ENCODE results near the gene CDK19.

DNA sequence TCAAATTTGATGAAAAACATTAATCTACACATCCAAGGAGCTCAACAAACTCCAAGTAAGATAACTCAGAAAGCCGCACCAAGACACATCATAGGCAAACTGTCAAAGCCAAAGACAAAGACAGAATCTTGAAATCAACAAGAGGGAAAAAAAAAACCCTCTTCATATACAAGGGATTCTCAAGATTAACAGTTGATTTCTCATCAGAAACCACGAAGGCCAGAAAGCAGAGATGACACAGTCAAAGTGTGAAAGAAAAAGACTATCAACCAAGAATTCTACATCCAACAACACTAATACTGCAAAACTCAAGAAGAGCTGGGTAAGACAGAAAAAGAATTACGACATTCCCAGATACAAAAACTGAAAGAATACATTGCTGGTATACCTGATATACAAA lies 73.8 kb downstream of the CDK19 start:
- no peak for TF ChIP-seq ZNF362 (CRISPR knock-in tag; IDR thresholded peaks at IDR 0.05; ENCODE audit: borderline replicate concordance)
- no peak for TF ChIP-seq CTCF (CRISPR knock-in tag; IDR thresholded peaks at IDR 0.05)
- no peak for TF ChIP-seq ZBTB26 (CRISPR knock-in tag; IDR thresholded peaks at IDR 0.05; ENCODE audit: borderline replicate concordance)
- no peak for TF ChIP-seq NFATC3 (CRISPR knock-in tag; IDR thresholded peaks at IDR 0.05)
- no peak for TF ChIP-seq ZNF781 (CRISPR knock-in tag; IDR thresholded peaks at IDR 0.05; ENCODE audit: borderline replicate concordance, not compliant biosample characterization)

Measured in HepG2 (cell line).